Nephron (organoid): Measurements from ENCODE around the gene MAD1L1.
A peak's percentile ranks its signal among the peaks of the same experiment; 100 is the strongest.

Source experiments
- H3K27ac Mint-ChIP-seq, 3 experiments: 2 replicates each; pipeline ENCODE4 v1.8.0; 2020; ENCODE audit warnings: mixed read lengths in 3 of 3, mild to moderate bottlenecking in 2 of 3, moderate library complexity in 1 of 3
- H3K27me3 Mint-ChIP-seq: 2 replicates; pipeline ENCODE4 v1.8.0; 2021; ENCODE audit warnings: low read depth, mild to moderate bottlenecking, moderate library complexity, mixed read lengths
- H3K36me3 Mint-ChIP-seq: 2 replicates; pipeline ENCODE4 v1.8.0; 2020; ENCODE audit warnings: low read depth, mixed read lengths
- H3K4me1 Mint-ChIP-seq: 2 replicates; pipeline ENCODE4 v1.8.0; 2020; ENCODE audit warnings: mixed read lengths
- H3K4me3 Mint-ChIP-seq, 3 experiments: 2 replicates each; pipeline ENCODE4 v1.8.0; 2020; ENCODE audit warnings: mild to moderate bottlenecking in 3 of 3, mixed read lengths in 3 of 3, moderate library complexity in 2 of 3
- H3K9me3 Mint-ChIP-seq: 2 replicates; pipeline ENCODE4 v1.8.0; 2020; ENCODE audit warnings: mixed read lengths
- TF ChIP-seq, protein P1 (sequence below), 3 experiments: fragments of 200-600 bp; sonication (generic); IDR thresholded peaks; one replicate each; pipeline ENCODE4 v1.5.0; 2021; ENCODE audit warnings: antibody characterized with exemption in 3 of 3; ENCODE audit not compliant: unreplicated experiment in 3 of 3

The MAD1L1 gene

DNA sequence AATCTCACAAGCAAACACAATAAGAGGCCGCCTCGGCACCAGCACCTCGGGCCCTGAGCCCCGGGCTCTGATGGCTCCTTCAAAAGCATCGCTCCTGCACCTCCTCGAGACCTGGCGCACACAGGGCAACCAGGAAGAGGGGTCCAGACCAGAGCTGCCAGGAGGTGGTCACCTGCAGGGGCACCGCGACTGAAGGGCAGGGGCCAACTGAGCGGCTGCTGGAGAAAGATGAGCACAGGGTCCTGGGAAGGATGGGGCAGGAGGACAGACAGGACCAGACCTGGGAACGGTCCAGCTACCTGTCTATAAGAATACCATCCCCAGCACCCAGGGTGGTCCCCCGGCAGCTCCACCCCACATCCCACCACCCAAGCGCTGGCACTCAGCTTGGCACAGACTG is 20.8 kb downstream of the MAD1L1 start:
- Mint-ChIP-seq H3K4me1 (no peaks in the 10 kb centered on the region), H3K9me3 (no peaks in the 10 kb centered on the region), H3K27ac (no peak overlapping the region), H3K36me3 (peaks cover 74% of the 10 kb centered on the region), H3K27me3 (peaks cover 3% of the 10 kb centered on the region), H3K4me3 (no peak overlapping the region)
- TF ChIP-seq, protein P1, sequence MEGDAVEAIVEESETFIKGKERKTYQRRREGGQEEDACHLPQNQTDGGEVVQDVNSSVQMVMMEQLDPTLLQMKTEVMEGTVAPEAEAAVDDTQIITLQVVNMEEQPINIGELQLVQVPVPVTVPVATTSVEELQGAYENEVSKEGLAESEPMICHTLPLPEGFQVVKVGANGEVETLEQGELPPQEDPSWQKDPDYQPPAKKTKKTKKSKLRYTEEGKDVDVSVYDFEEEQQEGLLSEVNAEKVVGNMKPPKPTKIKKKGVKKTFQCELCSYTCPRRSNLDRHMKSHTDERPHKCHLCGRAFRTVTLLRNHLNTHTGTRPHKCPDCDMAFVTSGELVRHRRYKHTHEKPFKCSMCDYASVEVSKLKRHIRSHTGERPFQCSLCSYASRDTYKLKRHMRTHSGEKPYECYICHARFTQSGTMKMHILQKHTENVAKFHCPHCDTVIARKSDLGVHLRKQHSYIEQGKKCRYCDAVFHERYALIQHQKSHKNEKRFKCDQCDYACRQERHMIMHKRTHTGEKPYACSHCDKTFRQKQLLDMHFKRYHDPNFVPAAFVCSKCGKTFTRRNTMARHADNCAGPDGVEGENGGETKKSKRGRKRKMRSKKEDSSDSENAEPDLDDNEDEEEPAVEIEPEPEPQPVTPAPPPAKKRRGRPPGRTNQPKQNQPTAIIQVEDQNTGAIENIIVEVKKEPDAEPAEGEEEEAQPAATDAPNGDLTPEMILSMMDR (IDR thresholded peaks at IDR 0.05; ENCODE audit: unreplicated experiment in 3 of 3): no peak

DNA sequence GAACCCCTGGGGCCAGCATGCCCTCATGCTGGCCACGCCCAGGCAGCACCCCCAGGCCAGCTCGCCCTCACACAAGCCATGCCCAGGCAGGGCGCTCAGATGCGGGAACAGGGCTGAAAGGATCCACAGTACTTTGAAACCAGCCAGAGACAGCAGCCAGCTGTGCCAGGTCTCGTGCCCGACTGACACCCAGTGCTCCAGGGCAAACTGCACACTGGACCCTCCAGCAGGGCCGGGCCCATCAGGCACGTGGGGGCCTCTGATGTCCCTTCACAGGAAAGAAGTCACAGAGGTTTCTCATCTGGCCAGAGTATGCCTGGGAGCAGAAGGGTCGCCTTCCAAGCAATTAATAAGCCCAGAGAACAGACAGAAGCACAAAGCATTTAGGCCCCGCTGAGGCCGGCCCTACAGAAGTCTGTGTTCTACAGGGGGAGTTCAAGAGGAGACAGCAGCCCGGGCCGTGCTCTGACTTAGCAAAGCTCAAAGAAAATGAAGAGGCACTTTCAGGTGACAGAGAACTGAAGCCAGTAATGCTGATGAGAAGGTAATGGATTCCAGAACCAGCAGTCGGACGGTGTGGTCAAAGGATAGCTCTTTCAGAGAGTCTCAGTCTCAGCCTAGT is 21.4 kb downstream of the MAD1L1 start:
- Mint-ChIP-seq H3K4me1 (no peaks in the 10 kb centered on the region), H3K27ac (no peak overlapping the region), H3K9me3 (no peaks in the 10 kb centered on the region), H3K4me3 (no peak overlapping the region), H3K36me3 (peaks cover 71% of the 10 kb centered on the region), H3K27me3 (peaks cover 3% of the 10 kb centered on the region)
- TF ChIP-seq, protein P1 (IDR thresholded peaks at IDR 0.05; ENCODE audit: unreplicated experiment in 3 of 3): no peak

DNA sequence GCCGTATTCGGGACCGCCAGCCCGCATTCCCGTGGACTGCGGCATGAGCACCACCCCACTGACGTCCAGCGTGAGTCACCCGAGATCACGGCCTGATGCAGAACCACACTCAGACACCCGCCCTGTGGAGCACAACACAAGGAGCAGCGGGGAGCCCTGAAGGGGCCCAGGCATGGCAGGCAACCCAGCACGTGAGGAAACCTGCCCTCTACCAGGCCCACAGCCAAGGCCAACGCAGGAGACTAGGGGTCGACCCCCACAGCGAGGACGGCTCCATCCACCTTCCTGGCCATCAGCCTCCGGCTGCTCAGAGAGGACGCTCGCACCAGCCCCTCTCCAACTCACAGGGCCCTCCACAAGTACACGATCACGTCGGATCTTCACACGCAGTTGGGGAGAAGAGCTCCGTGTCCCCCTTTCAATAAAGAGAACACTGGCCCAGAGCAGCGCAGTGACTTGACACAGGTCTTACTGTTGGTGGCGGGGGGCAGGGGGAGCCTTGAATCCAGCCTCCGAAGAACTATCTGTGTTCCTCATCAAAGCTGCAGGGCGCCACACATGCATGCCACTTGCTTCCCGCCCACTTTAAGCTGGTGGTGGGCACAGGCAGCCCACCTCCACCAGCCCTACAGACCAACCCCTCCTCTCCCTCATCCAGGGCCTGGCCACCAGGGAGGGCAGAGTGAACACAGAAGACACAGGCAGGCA is 22.0 kb downstream of the MAD1L1 start:
- Mint-ChIP-seq H3K36me3 (peaks cover 68% of the 10 kb centered on the region), H3K27ac (no peak overlapping the region), H3K27me3 (peaks cover 3% of the 10 kb centered on the region), H3K4me3 (no peak overlapping the region), H3K4me1 (peaks cover under 1% of the 10 kb centered on the region), H3K9me3 (no peaks in the 10 kb centered on the region)
- TF ChIP-seq, protein P1 (IDR thresholded peaks at IDR 0.05; ENCODE audit: unreplicated experiment in 3 of 3): no peak

DNA sequence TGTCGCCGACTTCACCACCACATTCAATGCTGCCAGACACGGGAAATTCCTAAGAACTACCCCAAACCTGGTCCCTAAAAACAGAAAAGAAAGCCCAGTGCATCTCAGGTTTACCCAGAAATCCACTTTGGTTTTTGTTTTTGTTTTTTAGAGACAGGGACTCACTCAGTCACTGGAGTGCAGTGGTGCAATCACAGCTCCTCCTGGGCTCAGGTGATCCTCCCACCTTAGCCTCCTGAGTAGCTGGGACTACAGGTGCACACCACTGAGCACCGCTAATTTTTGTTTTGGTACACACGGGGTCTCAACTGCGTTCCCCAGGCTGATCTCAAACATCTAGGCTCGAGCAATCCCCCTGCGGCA is 22.8 kb downstream of the MAD1L1 start:
- H3K27me3 Mint-ChIP-seq: peaks cover 3% of the 10 kb centered on the region
- no peaks in the 10 kb centered on the region for H3K9me3 Mint-ChIP-seq
- no peak overlapping the region for H3K4me3 Mint-ChIP-seq
- TF ChIP-seq, protein P1 (IDR thresholded peaks at IDR 0.05; ENCODE audit: unreplicated experiment in 3 of 3): no peak
- H3K4me1 Mint-ChIP-seq: peaks cover 8% of the 10 kb centered on the region
- H3K27ac Mint-ChIP-seq: no peak overlapping the region
- peaks cover 62% of the 10 kb centered on the region for H3K36me3 Mint-ChIP-seq

DNA sequence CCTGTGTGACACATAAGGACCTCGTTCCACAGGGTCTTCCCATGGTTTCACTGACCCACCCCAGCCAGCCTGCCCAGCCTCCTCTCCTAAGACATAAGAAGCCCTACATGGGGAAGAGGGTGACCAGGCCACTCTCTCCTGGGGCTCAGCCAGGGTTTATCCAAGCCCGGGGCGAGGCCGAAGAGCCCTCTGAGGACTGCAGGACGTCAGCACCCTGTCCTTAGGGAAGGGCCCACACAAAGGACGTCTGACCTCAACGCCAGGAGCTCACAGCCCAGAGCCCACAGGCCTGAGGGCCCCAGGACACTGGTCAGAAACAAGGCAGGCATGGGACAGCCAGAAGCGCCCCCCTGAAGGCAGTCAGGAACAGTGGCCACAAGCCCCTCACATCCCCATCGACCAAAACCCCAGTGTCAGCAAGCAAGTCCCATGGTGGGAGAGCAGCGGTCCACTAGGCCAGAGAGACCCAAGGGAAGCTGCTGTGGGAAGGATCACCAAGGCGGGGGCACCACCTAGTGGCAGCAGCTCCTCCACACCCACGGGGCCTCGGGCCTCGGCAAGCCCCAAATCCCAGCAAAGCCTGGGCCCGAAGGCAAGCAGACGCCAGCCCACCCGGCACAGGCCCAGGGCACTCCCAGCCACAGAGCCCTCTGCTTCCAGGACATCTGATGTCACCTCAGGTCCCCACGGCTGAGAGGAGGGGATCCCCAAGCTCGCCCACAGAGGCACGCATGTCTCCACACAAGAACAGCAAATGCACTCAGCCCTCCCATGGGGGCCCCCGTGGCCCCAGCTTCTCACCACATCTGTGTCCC is 23.4 kb downstream of the MAD1L1 start:
- Mint-ChIP-seq H3K27ac (no peak overlapping the region), H3K9me3 (no peaks in the 10 kb centered on the region), H3K4me1 (peaks cover 14% of the 10 kb centered on the region), H3K4me3 (no peak overlapping the region), H3K36me3 (peaks cover 58% of the 10 kb centered on the region), H3K27me3 (peaks cover 3% of the 10 kb centered on the region)
- TF ChIP-seq, protein P1 (IDR thresholded peaks at IDR 0.05; ENCODE audit: unreplicated experiment in 3 of 3): peak; percentile 73 to 86 (median 83)
